Neutrophil (primary cell): ENCODE data around the gene TBC1D22A.

Source experiments
- H3K27ac ChIP-seq: fragments of 200-600 bp; sonication (generic); 2 replicates; pipeline ENCODE4 v1.5.1; 2016; ENCODE audit warnings: mild to moderate bottlenecking, moderate library complexity
- H3K27me3 ChIP-seq: fragments of 200-600 bp; sonication (generic); 2 replicates; pipeline ENCODE4 v1.6.0; 2016; ENCODE audit warnings: mild to moderate bottlenecking
- H3K36me3 ChIP-seq: fragments of 200-600 bp; sonication (generic); 2 replicates; pipeline ENCODE4 v1.5.1; 2017
- H3K4me1 ChIP-seq, 2 experiments: fragments of 200-600 bp in 1 of 2; sonication (generic) in 1 of 2; 1 replicate in 1 of 2; 2 replicates in 1 of 2; pipeline versions ENCODE4 v1.5.1 to v1.6.1; 2013 to 2016; ENCODE audit warnings: low read depth in 1 of 2, low read length in 1 of 2, mild to moderate bottlenecking in 1 of 2, moderate library complexity in 1 of 2; ENCODE audit not compliant: control insufficient read depth in 1 of 2, insufficient read depth in 1 of 2
- H3K4me3 ChIP-seq, 2 experiments: fragments of 200-600 bp in 1 of 2; sonication (generic) in 1 of 2; 1 replicate in 1 of 2; 2 replicates in 1 of 2; pipeline ENCODE4 v1.5.1; 2013 to 2016; ENCODE audit warnings: low read depth in 1 of 2, low read length in 1 of 2, mild to moderate bottlenecking in 1 of 2, moderate library complexity in 1 of 2
- H3K9me3 ChIP-seq: fragments of 200-600 bp; sonication (generic); 2 replicates; pipeline ENCODE4 v1.5.1; 2016
- TF ChIP-seq, protein P1 (sequence below): fragments of 200-600 bp; sonication (generic); IDR thresholded peaks from 2 replicates; pipeline ENCODE4 v1.5.1; 2016; ENCODE audit warnings: antibody characterized with exemption

TBC1D22A gene, protein sequence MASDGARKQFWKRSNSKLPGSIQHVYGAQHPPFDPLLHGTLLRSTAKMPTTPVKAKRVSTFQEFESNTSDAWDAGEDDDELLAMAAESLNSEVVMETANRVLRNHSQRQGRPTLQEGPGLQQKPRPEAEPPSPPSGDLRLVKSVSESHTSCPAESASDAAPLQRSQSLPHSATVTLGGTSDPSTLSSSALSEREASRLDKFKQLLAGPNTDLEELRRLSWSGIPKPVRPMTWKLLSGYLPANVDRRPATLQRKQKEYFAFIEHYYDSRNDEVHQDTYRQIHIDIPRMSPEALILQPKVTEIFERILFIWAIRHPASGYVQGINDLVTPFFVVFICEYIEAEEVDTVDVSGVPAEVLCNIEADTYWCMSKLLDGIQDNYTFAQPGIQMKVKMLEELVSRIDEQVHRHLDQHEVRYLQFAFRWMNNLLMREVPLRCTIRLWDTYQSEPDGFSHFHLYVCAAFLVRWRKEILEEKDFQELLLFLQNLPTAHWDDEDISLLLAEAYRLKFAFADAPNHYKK

DNA sequence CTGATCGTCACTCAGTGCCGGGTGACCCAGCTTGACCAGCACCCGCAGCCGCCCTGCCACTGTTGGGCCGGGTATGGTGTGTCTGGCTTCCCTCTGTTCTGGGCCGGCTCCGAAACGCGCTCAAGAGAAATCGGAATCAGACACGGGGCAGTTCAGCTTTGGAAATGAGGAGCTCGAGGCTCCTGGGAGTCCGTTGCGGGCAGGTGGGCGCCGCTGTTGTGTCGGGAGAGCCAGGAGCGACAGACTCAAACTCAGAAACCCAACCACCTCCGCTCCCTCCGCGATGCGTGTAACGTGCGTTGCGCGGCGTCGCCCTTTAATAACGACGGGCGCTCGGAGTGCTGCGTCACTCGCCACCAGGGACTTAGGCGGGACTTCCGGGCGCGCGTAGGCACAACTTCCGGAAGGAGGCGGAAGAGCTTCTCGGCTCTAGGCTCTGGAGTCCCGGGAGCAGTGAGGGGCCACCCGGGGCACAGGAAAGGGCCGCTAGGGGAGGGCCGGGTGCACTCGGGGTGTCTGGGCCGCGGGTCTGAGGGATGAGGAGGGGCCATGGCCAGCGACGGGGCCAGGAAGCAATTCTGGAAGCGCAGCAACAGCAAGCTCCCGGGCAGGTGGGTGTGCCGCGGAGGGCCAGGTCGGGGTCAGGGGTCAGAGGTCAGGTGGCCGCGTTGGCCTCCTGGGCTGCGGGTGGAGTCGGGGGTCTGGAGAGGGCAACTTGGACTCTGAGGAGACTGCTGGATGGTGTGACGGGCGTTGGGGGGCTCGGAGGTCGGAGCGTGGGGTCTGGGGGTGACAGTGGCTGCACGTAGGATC is at the start of gene TBC1D22A:
TBC1D22A (plus strand) TSS at position 413 of the 813 bp plus-strand sequence; CDS start at position 550, 137 bp downstream.
- Histone ChIP-seq H3K27ac (peak within 1 kb of the TSS; percentile 96), H3K4me1 (peaks cover 47 to 48% of the 10 kb centered on the region in 2 experiments), H3K9me3 (no peaks in the 10 kb centered on the region), H3K27me3 (no peaks in the 10 kb centered on the region), H3K36me3 (no peaks in the 10 kb centered on the region), H3K4me3 (peak within 1 kb of the TSS; percentile 95 to 96)
- TF ChIP-seq, protein P1, sequence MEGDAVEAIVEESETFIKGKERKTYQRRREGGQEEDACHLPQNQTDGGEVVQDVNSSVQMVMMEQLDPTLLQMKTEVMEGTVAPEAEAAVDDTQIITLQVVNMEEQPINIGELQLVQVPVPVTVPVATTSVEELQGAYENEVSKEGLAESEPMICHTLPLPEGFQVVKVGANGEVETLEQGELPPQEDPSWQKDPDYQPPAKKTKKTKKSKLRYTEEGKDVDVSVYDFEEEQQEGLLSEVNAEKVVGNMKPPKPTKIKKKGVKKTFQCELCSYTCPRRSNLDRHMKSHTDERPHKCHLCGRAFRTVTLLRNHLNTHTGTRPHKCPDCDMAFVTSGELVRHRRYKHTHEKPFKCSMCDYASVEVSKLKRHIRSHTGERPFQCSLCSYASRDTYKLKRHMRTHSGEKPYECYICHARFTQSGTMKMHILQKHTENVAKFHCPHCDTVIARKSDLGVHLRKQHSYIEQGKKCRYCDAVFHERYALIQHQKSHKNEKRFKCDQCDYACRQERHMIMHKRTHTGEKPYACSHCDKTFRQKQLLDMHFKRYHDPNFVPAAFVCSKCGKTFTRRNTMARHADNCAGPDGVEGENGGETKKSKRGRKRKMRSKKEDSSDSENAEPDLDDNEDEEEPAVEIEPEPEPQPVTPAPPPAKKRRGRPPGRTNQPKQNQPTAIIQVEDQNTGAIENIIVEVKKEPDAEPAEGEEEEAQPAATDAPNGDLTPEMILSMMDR, result peak; percentile 56

DNA sequence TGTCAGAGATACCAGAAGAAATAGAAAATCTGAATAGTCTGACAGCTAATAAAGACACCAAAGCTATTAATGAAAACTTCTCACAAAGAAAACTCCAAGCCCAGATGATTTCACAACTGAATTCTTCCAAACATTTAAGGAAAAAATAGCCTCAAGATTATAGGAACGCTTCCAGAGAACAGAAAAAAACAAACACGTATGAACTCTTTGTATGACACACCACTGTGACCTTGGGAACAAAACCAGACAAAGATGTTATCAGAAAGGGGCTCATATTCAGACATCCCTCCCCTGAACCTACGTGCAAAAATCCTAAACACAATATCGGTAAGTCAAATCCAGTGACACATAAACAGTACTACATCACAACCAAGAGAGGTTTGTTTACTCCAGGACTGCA is 47.9 kb upstream of the TBC1D22A start:
- H3K4me1 ChIP-seq, result no peaks in the 10 kb centered on the region
- no peaks in the 10 kb centered on the region for H3K9me3 ChIP-seq
- TF ChIP-seq, protein P1, result no peak
- H3K36me3 ChIP-seq, result peaks cover 89% of the 10 kb centered on the region
- no peaks in the 10 kb centered on the region for H3K27me3 ChIP-seq
- no peak overlapping the region for H3K4me3 ChIP-seq
- no peak overlapping the region for H3K27ac ChIP-seq

DNA sequence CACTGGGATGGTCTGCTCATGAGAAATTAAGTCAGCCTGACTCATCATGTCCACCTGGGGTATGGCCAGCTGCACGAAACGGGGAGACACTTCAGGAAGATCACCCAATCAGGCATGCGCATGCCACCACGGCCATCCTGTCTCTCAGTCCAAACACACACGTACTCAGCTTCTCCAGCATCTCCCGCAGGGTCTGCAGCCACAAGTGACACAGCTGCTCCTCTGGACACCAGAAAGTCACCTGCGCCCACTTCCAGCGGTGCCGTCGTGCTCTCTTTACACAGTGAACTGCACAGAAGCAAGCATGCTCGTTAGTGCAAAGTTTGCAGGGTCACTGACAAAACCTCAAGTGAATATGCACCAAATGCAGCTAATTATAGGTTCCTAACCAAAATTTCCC is 42.5 kb upstream of the TBC1D22A start:
- peaks cover 83% of the 10 kb centered on the region for H3K36me3 ChIP-seq
- no peaks in the 10 kb centered on the region for H3K27me3 ChIP-seq
- H3K27ac ChIP-seq, result no peak overlapping the region
- H3K9me3 ChIP-seq, result no peaks in the 10 kb centered on the region
- no peak overlapping the region for H3K4me3 ChIP-seq
- TF ChIP-seq, protein P1, result no peak
- no peaks in the 10 kb centered on the region for H3K4me1 ChIP-seq

DNA sequence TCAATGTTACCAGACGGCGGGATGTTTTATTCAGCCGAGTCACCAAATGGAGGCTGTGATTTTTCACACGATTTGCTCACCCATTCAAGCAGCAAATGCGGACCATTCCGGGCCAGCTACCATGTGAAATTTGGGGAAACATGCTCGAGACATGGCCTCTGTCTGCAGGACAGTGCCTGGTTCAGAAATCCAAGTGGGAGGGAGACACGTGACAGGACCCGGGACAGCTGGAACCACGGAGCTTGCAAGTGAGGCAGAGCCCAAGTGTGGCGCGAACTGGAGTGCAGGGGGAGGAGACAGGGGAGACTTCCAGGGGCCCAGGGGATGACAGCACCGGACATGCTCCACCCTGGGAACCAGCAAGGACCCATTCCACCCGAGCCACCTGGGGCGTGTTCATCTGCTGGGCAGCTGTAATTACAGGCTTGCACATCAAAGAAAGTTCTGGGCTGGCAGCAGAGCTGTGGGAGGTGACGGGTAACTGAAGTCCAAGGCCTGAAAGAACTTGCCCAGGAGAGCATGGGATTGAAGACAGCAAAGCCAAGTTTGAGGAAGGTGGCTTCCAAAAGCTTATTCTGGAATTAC is 40.9 kb upstream of the TBC1D22A start:
- Histone ChIP-seq H3K4me3 (no peak overlapping the region), H3K9me3 (no peaks in the 10 kb centered on the region), H3K27me3 (no peaks in the 10 kb centered on the region), H3K36me3 (peaks cover 84% of the 10 kb centered on the region), H3K4me1 (no peaks in the 10 kb centered on the region), H3K27ac (no peak overlapping the region)
- TF ChIP-seq, protein P1, result no peak

DNA sequence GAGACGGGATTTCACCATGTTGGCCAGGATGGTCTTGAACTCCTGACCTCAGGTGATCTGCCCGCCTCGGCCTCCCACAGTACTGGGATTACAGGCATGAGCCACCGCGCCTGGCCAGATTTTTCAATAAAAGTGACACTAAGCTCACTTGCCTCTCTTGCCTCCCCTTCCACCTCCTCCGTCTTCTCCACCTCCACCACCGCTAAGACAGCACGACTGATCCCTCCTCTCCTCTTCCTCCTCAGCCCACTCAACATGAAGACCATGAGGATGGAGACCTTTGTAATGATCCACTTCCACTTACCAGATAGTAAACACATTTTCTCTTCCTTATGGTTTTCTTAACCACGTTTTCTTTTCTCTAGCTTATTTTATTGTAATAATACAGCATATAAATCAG is 38.6 kb upstream of the TBC1D22A start:
- TF ChIP-seq, protein P1, result no peak
- H3K36me3 ChIP-seq, result peaks cover 79% of the 10 kb centered on the region

More for the DNA sequence above, 38.6 kb upstream of the TBC1D22A start:
- H3K9me3 ChIP-seq, result no peaks in the 10 kb centered on the region
- H3K4me1 ChIP-seq, result no peaks in the 10 kb centered on the region
- H3K4me3 ChIP-seq, result no peak overlapping the region
- no peaks in the 10 kb centered on the region for H3K27me3 ChIP-seq
- H3K27ac ChIP-seq, result no peak overlapping the region
